C4-2B (cell line): Measurements from ENCODE around the gene SGPP2.
A peak's percentile ranks its signal among the peaks of the same experiment; 100 is the strongest.
"Not testable (repeated sequence)": the region's sequence is repeated elsewhere in the genome, so short reads cannot be mapped to it uniquely, and the experiment has no call there.

Experiments
- H3K27ac ChIP-seq: fragments of 450-650 bp; 2 replicates; pipeline ENCODE4 v1.5.1; 2017
- ZFX ChIP-seq: fragments of 450-650 bp; IDR thresholded peaks from 2 replicates; pipeline ENCODE4 v1.6.1; 2017
- TF ChIP-seq, protein P1 (sequence below): fragments of 450-650 bp; conservative IDR thresholded peaks from 2 replicates; pipeline ENCODE4 v1.5.1; 2017; ENCODE audit warnings: mild to moderate bottlenecking

The SGPP2 gene

DNA sequence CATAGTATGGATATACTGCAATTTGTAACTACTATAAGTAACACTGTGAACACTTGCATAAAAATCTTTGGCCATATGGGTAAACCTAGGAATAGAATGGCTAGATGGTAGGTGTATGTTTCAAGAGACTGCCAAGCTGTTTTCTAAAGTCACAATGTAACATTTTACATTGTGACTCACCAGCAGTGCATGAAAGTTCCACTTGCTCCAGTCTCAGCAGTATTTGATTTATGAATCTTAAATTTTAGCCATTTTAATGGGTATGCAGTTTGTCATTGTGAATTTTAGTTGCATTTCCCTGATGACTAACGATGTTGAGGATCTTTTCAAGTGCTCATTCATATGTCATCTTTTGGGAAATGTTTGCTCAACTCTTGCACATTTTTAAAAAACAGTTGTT, 145.5 kb downstream of the SGPP2 start:
- H3K27ac ChIP-seq, result no peak overlapping the region
- TF ChIP-seq, protein P1, sequence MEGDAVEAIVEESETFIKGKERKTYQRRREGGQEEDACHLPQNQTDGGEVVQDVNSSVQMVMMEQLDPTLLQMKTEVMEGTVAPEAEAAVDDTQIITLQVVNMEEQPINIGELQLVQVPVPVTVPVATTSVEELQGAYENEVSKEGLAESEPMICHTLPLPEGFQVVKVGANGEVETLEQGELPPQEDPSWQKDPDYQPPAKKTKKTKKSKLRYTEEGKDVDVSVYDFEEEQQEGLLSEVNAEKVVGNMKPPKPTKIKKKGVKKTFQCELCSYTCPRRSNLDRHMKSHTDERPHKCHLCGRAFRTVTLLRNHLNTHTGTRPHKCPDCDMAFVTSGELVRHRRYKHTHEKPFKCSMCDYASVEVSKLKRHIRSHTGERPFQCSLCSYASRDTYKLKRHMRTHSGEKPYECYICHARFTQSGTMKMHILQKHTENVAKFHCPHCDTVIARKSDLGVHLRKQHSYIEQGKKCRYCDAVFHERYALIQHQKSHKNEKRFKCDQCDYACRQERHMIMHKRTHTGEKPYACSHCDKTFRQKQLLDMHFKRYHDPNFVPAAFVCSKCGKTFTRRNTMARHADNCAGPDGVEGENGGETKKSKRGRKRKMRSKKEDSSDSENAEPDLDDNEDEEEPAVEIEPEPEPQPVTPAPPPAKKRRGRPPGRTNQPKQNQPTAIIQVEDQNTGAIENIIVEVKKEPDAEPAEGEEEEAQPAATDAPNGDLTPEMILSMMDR, result no peak
- no peak for TF ChIP-seq ZFX

DNA sequence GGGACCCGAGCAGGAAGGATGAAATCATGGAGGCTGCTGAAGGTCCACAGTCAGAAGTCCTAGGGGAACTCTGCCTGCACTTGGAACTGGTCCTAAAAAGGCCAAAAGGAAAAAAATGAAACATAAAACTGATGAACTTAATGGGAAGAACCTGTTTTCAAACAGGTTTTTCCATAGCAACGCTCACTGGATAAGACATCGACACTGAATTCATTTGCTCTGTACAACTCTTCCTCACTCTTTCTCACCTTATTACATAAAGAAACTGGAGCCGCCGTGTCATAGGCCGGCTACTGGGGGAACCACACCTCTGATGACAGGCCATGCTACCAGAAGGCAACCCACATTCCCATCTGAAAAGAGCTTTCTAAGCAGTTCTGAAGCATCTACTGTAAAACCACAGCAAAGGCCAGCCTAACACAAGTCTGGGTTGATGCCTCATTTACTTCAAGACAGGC, 147.9 kb downstream of the SGPP2 start:
- no peak for TF ChIP-seq ZFX
- H3K27ac ChIP-seq, result peak overlapping the region; percentile 70; the same call in 1 of the 2 replicates

DNA sequence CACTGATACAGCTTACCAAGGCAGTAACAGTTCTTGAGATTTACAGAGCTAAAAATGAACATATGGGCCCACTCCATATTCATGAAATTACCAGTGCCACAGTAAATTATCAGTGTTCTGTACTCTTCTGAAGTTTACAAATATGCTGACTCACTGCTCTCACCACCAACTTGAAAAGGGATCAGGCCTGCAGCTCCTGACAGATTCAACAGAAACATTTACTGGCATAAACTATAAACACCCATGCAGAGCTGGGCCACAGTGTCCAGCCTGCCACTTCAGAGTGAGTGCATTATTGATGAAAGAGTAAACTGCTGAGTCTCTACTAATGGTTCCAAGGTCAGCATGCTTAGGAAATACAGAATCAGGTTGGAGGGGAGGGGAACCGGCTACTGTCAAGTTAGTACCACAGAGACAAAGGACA, 148.4 kb downstream of the SGPP2 start:
- TF ChIP-seq, protein P1, result no peak
- no peak for TF ChIP-seq ZFX
- H3K27ac ChIP-seq, result peak overlapping the region; percentile 70; the same call in 1 of the 2 replicates

DNA sequence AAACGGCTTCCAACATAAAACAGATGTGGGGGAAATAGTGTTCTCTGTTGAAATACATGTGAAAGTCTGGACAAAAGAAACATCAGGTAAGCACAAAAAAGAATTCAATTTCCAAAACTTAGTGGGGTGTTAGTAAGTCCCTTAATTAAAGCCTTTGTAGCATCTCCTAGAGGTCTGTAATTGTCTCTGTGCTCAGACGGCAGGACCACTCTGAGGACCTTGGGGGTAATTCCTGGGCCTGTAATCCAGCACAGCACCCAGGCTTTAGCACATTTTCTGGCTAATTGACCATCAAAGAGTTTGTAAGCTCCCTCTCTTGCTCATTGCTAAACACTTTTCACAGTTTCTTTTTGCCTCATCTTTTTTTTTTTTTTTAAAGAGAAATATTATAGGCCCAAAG, 151.3 kb downstream of the SGPP2 start:
- TF ChIP-seq, protein P1, result no peak
- TF ChIP-seq ZFX, result no peak
- H3K27ac ChIP-seq, result no peak overlapping the region

DNA sequence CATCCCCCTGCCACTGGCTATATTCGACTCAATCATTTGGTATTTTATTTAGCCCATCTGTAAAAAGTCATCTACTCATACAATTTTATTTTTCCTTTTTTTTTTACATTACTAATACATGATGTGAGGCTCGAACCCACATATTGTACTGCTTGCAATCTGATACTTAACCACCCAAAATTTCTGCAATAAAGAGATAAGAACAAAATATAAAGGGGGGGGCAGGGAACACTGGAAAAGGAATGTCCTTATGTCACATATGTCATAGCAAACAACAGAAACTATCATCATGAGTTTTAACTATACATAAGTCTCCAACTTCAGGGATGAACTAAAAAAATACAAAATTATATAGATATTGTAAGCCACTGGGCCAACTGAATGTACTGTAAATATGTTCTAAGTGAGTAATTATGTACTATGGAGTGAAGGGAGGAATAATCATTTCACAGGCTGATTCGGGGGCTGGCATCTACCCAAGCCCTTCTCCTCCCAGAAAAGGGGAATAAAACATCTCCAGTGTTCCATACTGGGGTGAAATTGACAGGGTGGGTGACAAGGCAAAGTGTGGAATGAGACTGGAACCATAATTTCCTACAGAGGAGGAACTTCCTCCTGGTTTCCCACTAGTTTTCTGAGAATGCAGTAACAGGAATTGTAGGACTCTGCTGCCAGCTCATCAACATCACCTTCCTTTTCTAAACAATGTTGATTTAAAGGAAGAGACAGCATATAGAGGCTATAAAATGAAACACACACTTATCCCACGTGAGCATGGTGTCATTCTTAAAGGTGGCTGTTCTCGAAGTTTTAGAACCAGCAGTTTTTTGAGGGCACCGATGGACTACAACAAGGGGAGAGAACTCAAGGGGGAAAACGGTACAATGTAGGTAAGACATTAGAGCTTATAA, 152.1 kb downstream of the SGPP2 start:
- no peak overlapping the region for H3K27ac ChIP-seq
- TF ChIP-seq ZFX, result no peak
- TF ChIP-seq, protein P1, result no peak

DNA sequence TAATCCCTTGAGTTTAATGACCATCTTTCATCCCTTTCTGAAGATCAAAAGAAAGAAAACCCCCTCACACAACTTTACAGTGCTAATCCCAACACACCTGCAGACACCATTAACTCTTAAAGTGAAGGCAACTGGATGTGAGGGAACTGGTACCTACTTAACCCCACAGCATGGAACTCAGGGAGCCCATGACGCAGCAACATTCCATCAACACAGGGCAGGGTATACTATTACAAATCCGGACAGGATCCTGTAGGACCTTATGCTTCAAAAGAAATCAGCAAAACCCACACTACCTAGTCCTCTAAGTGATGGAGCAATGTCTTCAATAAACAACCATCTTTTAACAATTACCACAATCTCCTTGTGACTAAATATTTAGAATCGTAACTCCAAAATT, 153.0 kb downstream of the SGPP2 start:
- H3K27ac ChIP-seq, result no peak overlapping the region
- TF ChIP-seq, protein P1, result no peak
- no peak for TF ChIP-seq ZFX

DNA sequence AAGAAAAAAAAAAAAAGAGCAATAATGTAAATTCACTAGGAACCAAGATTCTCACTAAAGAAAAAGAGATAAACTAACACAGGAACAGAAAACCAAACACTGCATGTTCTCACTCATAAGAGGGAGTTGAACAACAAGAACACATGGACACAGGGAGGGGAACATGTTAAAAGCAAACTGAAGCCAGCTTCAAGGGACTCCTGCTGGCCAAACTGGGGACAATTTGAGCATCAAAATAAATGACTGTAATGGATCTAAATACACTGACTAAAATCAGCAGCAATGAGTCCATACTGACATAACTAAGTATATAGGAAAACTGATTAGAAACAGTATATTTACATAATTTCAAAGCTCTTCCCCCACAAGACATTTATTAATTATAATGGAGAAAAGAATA, 158.6 kb downstream of the SGPP2 start:
- no peak for TF ChIP-seq ZFX
- TF ChIP-seq, protein P1, result peak; percentile 20; the same call in 1 of the 2 replicates
- H3K27ac ChIP-seq, result no peak overlapping the region

DNA sequence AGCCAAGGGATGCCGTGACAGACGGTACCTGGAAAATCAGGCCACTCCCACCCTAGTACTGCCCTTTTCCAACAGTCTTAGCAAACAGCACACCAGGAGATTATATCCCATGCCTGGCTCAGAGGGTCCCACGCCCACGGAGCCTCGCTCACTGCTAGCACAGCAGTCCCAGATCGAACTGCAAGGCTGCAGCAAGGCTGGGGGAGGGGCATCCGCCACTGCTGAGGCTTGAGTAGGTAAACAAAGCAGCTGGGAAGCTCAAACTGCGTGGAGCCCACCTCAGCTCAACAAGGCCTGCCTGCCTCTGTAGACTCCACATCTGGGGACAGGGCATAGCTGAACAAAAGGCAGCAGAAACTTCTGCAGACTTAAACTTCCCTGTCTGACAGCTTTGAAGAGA, 160.2 kb downstream of the SGPP2 start:
- not testable (repeated sequence) for H3K27ac ChIP-seq
